OCI-LY1 (cell line): Measurements from ENCODE around the gene AASDH.

Experiments used
- H2AFZ ChIP-seq: fragments of 200-600 bp; sonication (generic), shearing (Covaris generic); 2 replicates; pipeline ENCODE4 v1.6.0; 2014; ENCODE audit warnings: antibody characterized with exemption, mild to moderate bottlenecking, low read length
- H3F3A ChIP-seq: fragments of 200-600 bp; sonication (generic), shearing (Covaris generic); 2 replicates; pipeline ENCODE4 v1.6.0; 2014; ENCODE audit warnings: mild to moderate bottlenecking, antibody characterized with exemption, low read length, moderate library complexity; ENCODE audit not compliant: insufficient read depth
- H3K27ac ChIP-seq: fragments of 200-600 bp; sonication (generic); 2 replicates; pipeline ENCODE4 v1.5.1; 2014; ENCODE audit warnings: low read length, mixed run types, mild to moderate bottlenecking, low read depth; ENCODE audit not compliant: poor library complexity, severe bottlenecking
- H3K27me3 ChIP-seq: fragments of 200-600 bp; sonication (generic); 2 replicates; pipeline ENCODE4 v1.6.0; 2014; ENCODE audit warnings: antibody characterized with exemption, mild to moderate bottlenecking, low read length, moderate library complexity; ENCODE audit not compliant: insufficient read depth
- H3K36me3 ChIP-seq: fragments of 200-600 bp; sonication (generic); 2 replicates; pipeline ENCODE4 v1.6.1; 2014; ENCODE audit warnings: mild to moderate bottlenecking, antibody characterized with exemption, low read length, moderate library complexity, mixed read lengths; ENCODE audit not compliant: insufficient read depth
- H3K4me1 ChIP-seq: fragments of 200-600 bp; sonication (generic); 2 replicates; pipeline ENCODE4 v1.5.1; 2014; ENCODE audit warnings: mild to moderate bottlenecking, low read length, moderate library complexity; ENCODE audit not compliant: insufficient read depth, severe bottlenecking
- H3K4me2 ChIP-seq: fragments of 200-600 bp; sonication (generic), shearing (Covaris generic); 2 replicates; pipeline ENCODE4 v1.6.1; 2014; ENCODE audit warnings: low read length
- H3K4me3 ChIP-seq: fragments of 200-600 bp; sonication (generic); 2 replicates; pipeline ENCODE4 v1.5.1; 2014; ENCODE audit warnings: low read length, low read depth, mild to moderate bottlenecking, mixed read lengths; ENCODE audit not compliant: poor library complexity, severe bottlenecking
- H3K79me2 ChIP-seq: fragments of 200-600 bp; shearing (Covaris generic); 2 replicates; pipeline ENCODE4 v1.6.1; 2016; ENCODE audit warnings: mixed run types, low read length, mixed read lengths; ENCODE audit not compliant: insufficient read depth
- H3K9ac ChIP-seq: fragments of 200-600 bp; sonication (generic), shearing (Covaris generic); 2 replicates; pipeline ENCODE4 v1.6.1; 2014; ENCODE audit warnings: mild to moderate bottlenecking, low read length, mixed read lengths
- H3K9me2 ChIP-seq: fragments of 200-600 bp; sonication (generic), shearing (Covaris generic); 2 replicates; pipeline ENCODE4 v1.6.1; 2014; ENCODE audit warnings: low read depth, mild to moderate bottlenecking, low read length, mixed read lengths
- H3K9me3 ChIP-seq: fragments of 200-600 bp; shearing (Covaris generic); 2 replicates; pipeline ENCODE4 v1.6.1; 2014; ENCODE audit warnings: low read length, mixed read lengths
- H4K20me1 ChIP-seq: fragments of 200-600 bp; sonication (generic), shearing (Covaris generic); 2 replicates; pipeline ENCODE4 v1.6.0; 2016; ENCODE audit warnings: mild to moderate bottlenecking, low read length; ENCODE audit not compliant: insufficient read depth
- EZH2 ChIP-seq: fragments of 200-600 bp; sonication (generic), shearing (Covaris generic); IDR thresholded peaks from 2 replicates; pipeline ENCODE4 v1.8.0; 2017; ENCODE audit warnings: borderline replicate concordance, mixed run types, mild to moderate bottlenecking, antibody characterized with exemption, low read length, moderate library complexity, mixed read lengths
- TF ChIP-seq, protein P1 (sequence below): fragments of 200-600 bp; sonication (generic), shearing (Covaris generic); IDR thresholded peaks from 2 replicates; pipeline ENCODE4 v1.5.1; 2017; ENCODE audit warnings: mild to moderate bottlenecking, antibody characterized with exemption, low read length, moderate library complexity, mixed read lengths

The AASDH gene

GRCh38 chr4:56342746-56343145 is 44.5 kb downstream of the AASDH start:
- Histone ChIP-seq H3K4me3 (no peak overlapping the region), H3K36me3 (no peaks in the 10 kb centered on the region), H3K4me2 (no peak overlapping the region), H3K9me2 (no peaks in the 10 kb centered on the region), H3F3A (no peaks in the 10 kb centered on the region), H3K9me3 (no peaks in the 10 kb centered on the region), H3K4me1 (no peaks in the 10 kb centered on the region), H2AFZ (no peak overlapping the region), H3K9ac (no peak overlapping the region), H3K27ac (no peak overlapping the region), H4K20me1 (no peaks in the 10 kb centered on the region), H3K79me2 (no peaks in the 10 kb centered on the region), H3K27me3 (no peaks in the 10 kb centered on the region)
- no peak for TF ChIP-seq EZH2
- TF ChIP-seq, protein P1, sequence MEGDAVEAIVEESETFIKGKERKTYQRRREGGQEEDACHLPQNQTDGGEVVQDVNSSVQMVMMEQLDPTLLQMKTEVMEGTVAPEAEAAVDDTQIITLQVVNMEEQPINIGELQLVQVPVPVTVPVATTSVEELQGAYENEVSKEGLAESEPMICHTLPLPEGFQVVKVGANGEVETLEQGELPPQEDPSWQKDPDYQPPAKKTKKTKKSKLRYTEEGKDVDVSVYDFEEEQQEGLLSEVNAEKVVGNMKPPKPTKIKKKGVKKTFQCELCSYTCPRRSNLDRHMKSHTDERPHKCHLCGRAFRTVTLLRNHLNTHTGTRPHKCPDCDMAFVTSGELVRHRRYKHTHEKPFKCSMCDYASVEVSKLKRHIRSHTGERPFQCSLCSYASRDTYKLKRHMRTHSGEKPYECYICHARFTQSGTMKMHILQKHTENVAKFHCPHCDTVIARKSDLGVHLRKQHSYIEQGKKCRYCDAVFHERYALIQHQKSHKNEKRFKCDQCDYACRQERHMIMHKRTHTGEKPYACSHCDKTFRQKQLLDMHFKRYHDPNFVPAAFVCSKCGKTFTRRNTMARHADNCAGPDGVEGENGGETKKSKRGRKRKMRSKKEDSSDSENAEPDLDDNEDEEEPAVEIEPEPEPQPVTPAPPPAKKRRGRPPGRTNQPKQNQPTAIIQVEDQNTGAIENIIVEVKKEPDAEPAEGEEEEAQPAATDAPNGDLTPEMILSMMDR = no peak

DNA sequence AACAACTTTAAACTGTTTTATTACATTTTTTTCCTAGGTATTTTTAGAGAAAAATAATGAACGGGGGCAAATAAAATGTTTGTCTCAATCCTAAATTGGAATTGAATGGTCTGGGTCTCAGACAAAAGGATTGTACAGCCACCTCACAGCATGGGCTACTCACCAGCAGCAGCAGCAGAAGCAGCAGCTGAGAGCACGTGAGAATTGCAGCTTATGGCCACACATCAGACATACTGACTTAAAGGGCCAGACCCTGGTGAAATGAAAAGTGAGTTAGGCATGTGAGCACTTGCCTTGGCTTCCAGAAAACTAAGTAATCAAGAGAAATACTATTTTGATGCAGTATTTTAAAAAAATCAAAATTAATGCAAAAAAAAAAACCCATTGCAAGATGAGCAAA is 56.6 kb downstream of the AASDH start:
- H3K36me3 ChIP-seq = no peaks in the 10 kb centered on the region
- no peaks in the 10 kb centered on the region for H3F3A ChIP-seq
- H3K9ac ChIP-seq = no peak overlapping the region
- no peaks in the 10 kb centered on the region for H3K9me3 ChIP-seq
- no peaks in the 10 kb centered on the region for H3K79me2 ChIP-seq
- no peak overlapping the region for H3K27ac ChIP-seq
- H2AFZ ChIP-seq = no peak overlapping the region
- H3K4me2 ChIP-seq = no peak overlapping the region
- TF ChIP-seq, protein P1 = no peak
- no peak for TF ChIP-seq EZH2
- H3K27me3 ChIP-seq = no peaks in the 10 kb centered on the region
- no peak overlapping the region for H3K4me3 ChIP-seq
- no peaks in the 10 kb centered on the region for H4K20me1 ChIP-seq
- no peaks in the 10 kb centered on the region for H3K4me1 ChIP-seq
- H3K9me2 ChIP-seq = no peaks in the 10 kb centered on the region

- no peaks in the 10 kb centered on the region for H3K9me2 ChIP-seq
- H3K4me2 ChIP-seq = no peak overlapping the region
Observed at GRCh38 chr4:56326363-56326762, 60.9 kb downstream of the AASDH start.

More at GRCh38 chr4:56326363-56326762, 60.9 kb downstream of the AASDH start:
- H3K4me1 ChIP-seq = no peaks in the 10 kb centered on the region
- H3K4me3 ChIP-seq = no peak overlapping the region
- no peaks in the 10 kb centered on the region for H3K9me3 ChIP-seq
- no peaks in the 10 kb centered on the region for H3K36me3 ChIP-seq
- no peak overlapping the region for H3K27ac ChIP-seq
- H2AFZ ChIP-seq = no peak overlapping the region
- no peak for TF ChIP-seq EZH2
- TF ChIP-seq, protein P1 = no peak
- H3K79me2 ChIP-seq = no peaks in the 10 kb centered on the region
- H3K9ac ChIP-seq = no peak overlapping the region
- no peaks in the 10 kb centered on the region for H4K20me1 ChIP-seq
- no peaks in the 10 kb centered on the region for H3F3A ChIP-seq
- no peaks in the 10 kb centered on the region for H3K27me3 ChIP-seq
